SU-DHL-6 (cell line): ENCODE measurements around the gene RGL1.

ENCODE experiments used
- H2AFZ ChIP-seq: fragments of 200-600 bp; sonication (generic); 2 replicates; pipeline ENCODE4 v1.6.1; 2014; ENCODE audit warnings: low read depth, mild to moderate bottlenecking, moderate library complexity, mixed read lengths, antibody characterized with exemption, low read length; ENCODE audit not compliant: severe bottlenecking
- H3F3A ChIP-seq: fragments of 200-600 bp; shearing (Covaris generic); 2 replicates; pipeline ENCODE4 v1.6.0; 2016; ENCODE audit warnings: antibody characterized with exemption, mild to moderate bottlenecking; ENCODE audit not compliant: insufficient read depth
- H3K27ac ChIP-seq: fragments of 200-600 bp; sonication (generic); 2 replicates; pipeline ENCODE4 v1.5.1; 2016; ENCODE audit warnings: low read depth, mild to moderate bottlenecking, low read length, moderate library complexity, mixed read lengths
- H3K27me3 ChIP-seq: fragments of 200-600 bp; sonication (generic), shearing (Covaris generic); 2 replicates; pipeline ENCODE4 v1.6.0; 2014; ENCODE audit warnings: mild to moderate bottlenecking, low read length
- H3K36me3 ChIP-seq: fragments of 200-600 bp; sonication (generic); 2 replicates; pipeline ENCODE4 v1.6.1; 2014; ENCODE audit warnings: mild to moderate bottlenecking, low read length, mixed read lengths
- H3K4me2 ChIP-seq: fragments of 300-600, 200-600 bp; shearing (Covaris generic), sonication (generic); 2 replicates; pipeline ENCODE4 v1.6.0; 2014; ENCODE audit warnings: low read length, low read depth, mild to moderate bottlenecking; ENCODE audit not compliant: poor library complexity, severe bottlenecking
- H3K4me3 ChIP-seq: fragments of 200-600 bp; sonication (generic); 2 replicates; pipeline ENCODE4 v1.5.1; 2014; ENCODE audit warnings: antibody characterized with exemption, low read length, mild to moderate bottlenecking, mixed read lengths; ENCODE audit not compliant: insufficient read depth, poor library complexity, severe bottlenecking
- H3K79me2 ChIP-seq: fragments of 200-600 bp; sonication (generic); 2 replicates; pipeline ENCODE4 v1.6.1; 2014; ENCODE audit warnings: mild to moderate bottlenecking, low read length, moderate library complexity; ENCODE audit not compliant: insufficient read depth
- H3K9ac ChIP-seq: fragments of 200-600 bp; sonication (generic); 2 replicates; pipeline ENCODE4 v1.7.0; 2014; ENCODE audit warnings: mild to moderate bottlenecking, low read length
- H3K9me2 ChIP-seq: fragments of 200-600 bp; sonication (generic); replicated peaks from 2 replicates; pipeline ENCODE4 v1.6.1; 2014; ENCODE audit warnings: low read length; ENCODE audit not compliant: insufficient read depth
- H3K9me3 ChIP-seq: fragments of 200-600 bp; sonication (generic); 2 replicates; pipeline ENCODE4 v1.6.1; 2014; ENCODE audit warnings: low read length, mixed read lengths; ENCODE audit not compliant: insufficient read depth
- H4K20me1 ChIP-seq: fragments of 200-600 bp; sonication (generic); 2 replicates; pipeline ENCODE4 v1.6.1; 2014; ENCODE audit warnings: low read depth, mild to moderate bottlenecking, antibody characterized with exemption, low read length, moderate library complexity, mixed read lengths
- EZH2phosphoT487 ChIP-seq: fragments of 200-600 bp; sonication (generic), shearing (Covaris generic); conservative IDR thresholded peaks from 2 replicates; pipeline ENCODE4 v1.6.1; 2018; ENCODE audit warnings: mild to moderate bottlenecking, antibody characterized with exemption, low read length, moderate library complexity, mixed read lengths
- TF ChIP-seq, protein P1 (sequence below): fragments of 200-600 bp; sonication (generic); IDR thresholded peaks from one replicate; pipeline ENCODE4 v1.5.1; 2017; ENCODE audit warnings: antibody characterized with exemption, mild to moderate bottlenecking, low read length, moderate library complexity; ENCODE audit not compliant: insufficient read depth, poor library complexity, severe bottlenecking

The RGL1 gene

DNA sequence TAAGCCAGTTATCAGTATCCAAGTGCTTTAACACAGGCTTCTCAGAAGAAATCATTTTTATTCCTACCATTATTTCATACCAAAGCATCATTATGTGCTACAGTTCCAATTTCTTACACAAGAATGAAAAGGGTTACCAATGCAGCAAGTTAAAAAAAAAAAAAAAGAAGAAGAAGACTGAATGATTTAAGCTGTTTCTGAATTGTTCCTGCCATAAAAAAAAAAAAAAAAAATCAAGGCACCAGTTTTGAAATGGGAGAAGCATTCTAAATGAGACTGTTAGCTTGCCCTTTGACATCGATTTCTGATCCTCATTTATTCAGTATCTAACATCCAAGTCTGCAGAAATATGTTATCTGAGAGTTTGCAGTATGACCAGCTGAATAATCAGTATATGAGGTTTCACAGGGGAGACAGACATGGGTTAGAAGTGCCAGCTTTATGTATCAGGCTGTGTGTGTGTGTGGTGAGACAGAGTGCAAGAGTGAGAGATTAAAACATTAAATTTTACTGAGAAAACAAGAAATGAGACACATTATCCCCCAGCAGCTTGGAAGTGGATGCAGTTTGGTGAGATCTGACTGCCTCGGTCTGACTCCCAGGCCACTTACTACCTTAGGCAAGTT lies 126.8 kb downstream of the RGL1 start:
- Histone ChIP-seq H3K79me2 (no peaks in the 10 kb centered on the region), H3K9me3 (no peaks in the 10 kb centered on the region), H4K20me1 (no peaks in the 10 kb centered on the region), H3K27ac (no peak overlapping the region), H3K4me2 (no peak overlapping the region), H3K9me2 (no peaks in the 10 kb centered on the region), H3K4me3 (no peak overlapping the region), H3K9ac (no peak overlapping the region), H3F3A (no peaks in the 10 kb centered on the region), H3K36me3 (no peaks in the 10 kb centered on the region), H2AFZ (no peak overlapping the region), H3K27me3 (no peaks in the 10 kb centered on the region)
- TF ChIP-seq, protein P1, sequence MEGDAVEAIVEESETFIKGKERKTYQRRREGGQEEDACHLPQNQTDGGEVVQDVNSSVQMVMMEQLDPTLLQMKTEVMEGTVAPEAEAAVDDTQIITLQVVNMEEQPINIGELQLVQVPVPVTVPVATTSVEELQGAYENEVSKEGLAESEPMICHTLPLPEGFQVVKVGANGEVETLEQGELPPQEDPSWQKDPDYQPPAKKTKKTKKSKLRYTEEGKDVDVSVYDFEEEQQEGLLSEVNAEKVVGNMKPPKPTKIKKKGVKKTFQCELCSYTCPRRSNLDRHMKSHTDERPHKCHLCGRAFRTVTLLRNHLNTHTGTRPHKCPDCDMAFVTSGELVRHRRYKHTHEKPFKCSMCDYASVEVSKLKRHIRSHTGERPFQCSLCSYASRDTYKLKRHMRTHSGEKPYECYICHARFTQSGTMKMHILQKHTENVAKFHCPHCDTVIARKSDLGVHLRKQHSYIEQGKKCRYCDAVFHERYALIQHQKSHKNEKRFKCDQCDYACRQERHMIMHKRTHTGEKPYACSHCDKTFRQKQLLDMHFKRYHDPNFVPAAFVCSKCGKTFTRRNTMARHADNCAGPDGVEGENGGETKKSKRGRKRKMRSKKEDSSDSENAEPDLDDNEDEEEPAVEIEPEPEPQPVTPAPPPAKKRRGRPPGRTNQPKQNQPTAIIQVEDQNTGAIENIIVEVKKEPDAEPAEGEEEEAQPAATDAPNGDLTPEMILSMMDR = no peak

DNA sequence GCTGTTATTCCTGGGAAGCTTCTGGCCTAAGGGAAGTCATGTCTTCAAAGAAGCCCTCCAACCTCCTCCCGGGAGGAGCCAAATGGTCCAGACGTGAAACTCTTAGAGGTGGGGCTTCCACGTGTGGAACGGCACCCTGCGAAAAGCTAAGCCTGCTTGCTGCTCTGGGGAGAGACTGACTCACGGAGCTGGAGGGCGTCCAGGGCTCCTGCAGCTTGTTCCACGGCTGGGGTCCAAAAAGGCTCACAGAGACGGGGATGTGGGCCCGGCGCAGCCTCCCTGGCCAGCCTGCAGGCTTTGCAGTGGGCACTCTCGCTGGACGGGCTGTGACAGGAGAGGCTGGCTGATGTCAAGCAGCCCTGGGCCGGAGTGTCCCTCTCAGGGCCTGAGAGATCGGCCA lies 127.5 kb downstream of the RGL1 start:
- Histone ChIP-seq H3K27me3 (no peaks in the 10 kb centered on the region), H3K27ac (no peak overlapping the region), H2AFZ (no peak overlapping the region), H3K36me3 (no peaks in the 10 kb centered on the region), H3K9me3 (no peaks in the 10 kb centered on the region), H3F3A (no peaks in the 10 kb centered on the region), H3K9me2 (no peaks in the 10 kb centered on the region), H4K20me1 (no peaks in the 10 kb centered on the region), H3K4me3 (no peak overlapping the region), H3K79me2 (no peaks in the 10 kb centered on the region), H3K4me2 (no peak overlapping the region), H3K9ac (no peak overlapping the region)
- TF ChIP-seq, protein P1 = no peak
- no peak for TF ChIP-seq EZH2phosphoT487

DNA sequence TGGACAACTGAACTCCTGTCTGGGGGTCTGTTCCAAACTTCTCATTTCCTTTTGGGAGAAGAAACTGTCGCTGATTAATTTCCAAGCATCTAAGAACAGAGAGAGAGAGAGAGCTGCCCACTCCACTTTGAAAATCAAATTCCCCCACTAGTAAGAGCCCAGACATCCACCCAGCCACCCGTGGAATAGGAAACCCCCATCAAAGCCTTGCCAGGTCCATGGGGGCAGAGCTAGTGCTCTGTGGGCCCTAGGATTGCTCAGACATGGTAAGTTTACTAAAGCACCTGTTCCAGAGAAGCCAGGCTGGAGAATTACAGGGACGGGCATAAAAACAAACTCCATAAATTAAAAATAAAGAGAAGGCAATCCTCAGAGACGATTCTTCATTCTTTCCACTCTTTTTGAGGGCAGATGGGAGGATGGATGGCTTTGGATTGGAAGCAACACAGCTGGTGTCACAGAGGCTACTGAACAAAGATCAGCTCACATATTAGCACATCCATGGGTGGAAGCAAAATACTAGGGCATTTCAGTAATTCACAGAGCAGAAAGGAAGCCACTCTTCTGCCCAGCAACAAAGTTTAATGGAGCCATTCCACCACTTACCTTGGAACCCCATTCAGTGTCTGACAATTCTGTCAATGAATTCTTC lies 128.7 kb downstream of the RGL1 start:
- H3K4me3 ChIP-seq = no peak overlapping the region
- no peak for TF ChIP-seq EZH2phosphoT487
- TF ChIP-seq, protein P1 = no peak
- H3K79me2 ChIP-seq = no peaks in the 10 kb centered on the region

More for the DNA sequence above, 128.7 kb downstream of the RGL1 start:
- H3K9me2 ChIP-seq = no peaks in the 10 kb centered on the region
- no peak overlapping the region for H3K4me2 ChIP-seq
- H3K36me3 ChIP-seq = no peaks in the 10 kb centered on the region
- no peak overlapping the region for H3K9ac ChIP-seq
- H3F3A ChIP-seq = no peaks in the 10 kb centered on the region
- H3K27me3 ChIP-seq = no peaks in the 10 kb centered on the region
- H4K20me1 ChIP-seq = no peaks in the 10 kb centered on the region
- no peak overlapping the region for H2AFZ ChIP-seq
- no peak overlapping the region for H3K27ac ChIP-seq
- no peaks in the 10 kb centered on the region for H3K9me3 ChIP-seq
